Thyroid gland (tissue), 4 donors: ENCODE measurements around the gene OR6C70.

Experiments
- POLR2A ChIP-seq, 2 donors: fragments of 450-650 bp; IDR thresholded peaks; one replicate each; pipeline ENCODE4 v1.6.1; 2017; ENCODE audit warnings: antibody characterized with exemption in 2 of 2, mild to moderate bottlenecking in 2 of 2, moderate library complexity in 1 of 2
- TF ChIP-seq, protein P1 (sequence below), 6 experiments: fragments of 200-600 bp in 3 of 6; fragments of 450-650 bp in 3 of 6; sonication (generic) in 3 of 6; IDR thresholded peaks; one replicate each; pipeline ENCODE4 v1.5.1; 2016 to 2019; ENCODE audit warnings: antibody characterized with exemption in 6 of 6, mild to moderate bottlenecking in 2 of 6, inconsistent platforms in 1 of 6, moderate library complexity in 1 of 6

DNA sequence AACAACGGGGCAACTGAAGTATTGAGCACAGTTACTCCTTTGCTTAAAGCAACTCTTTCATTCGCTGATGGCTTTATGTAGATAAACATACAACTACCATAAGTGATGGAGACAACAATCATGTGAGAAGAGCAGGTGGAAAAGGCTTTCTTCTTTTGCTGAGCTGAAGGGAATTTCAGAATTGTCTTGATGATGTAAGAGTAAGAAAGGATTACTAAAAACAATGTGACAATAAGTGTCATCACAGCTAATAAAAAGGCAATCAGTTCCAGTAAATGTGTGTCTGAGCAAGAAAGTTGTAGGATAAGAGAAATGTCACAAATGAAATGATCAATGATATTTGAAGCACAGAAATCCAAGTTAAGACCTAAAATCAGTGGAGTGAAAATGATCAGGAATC, 647 bp downstream of the OR6C70 start:
- TF ChIP-seq, protein P1, sequence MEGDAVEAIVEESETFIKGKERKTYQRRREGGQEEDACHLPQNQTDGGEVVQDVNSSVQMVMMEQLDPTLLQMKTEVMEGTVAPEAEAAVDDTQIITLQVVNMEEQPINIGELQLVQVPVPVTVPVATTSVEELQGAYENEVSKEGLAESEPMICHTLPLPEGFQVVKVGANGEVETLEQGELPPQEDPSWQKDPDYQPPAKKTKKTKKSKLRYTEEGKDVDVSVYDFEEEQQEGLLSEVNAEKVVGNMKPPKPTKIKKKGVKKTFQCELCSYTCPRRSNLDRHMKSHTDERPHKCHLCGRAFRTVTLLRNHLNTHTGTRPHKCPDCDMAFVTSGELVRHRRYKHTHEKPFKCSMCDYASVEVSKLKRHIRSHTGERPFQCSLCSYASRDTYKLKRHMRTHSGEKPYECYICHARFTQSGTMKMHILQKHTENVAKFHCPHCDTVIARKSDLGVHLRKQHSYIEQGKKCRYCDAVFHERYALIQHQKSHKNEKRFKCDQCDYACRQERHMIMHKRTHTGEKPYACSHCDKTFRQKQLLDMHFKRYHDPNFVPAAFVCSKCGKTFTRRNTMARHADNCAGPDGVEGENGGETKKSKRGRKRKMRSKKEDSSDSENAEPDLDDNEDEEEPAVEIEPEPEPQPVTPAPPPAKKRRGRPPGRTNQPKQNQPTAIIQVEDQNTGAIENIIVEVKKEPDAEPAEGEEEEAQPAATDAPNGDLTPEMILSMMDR (IDR thresholded peaks at IDR 0.05), result no peak
- TF ChIP-seq POLR2A (IDR thresholded peaks at IDR 0.05), result no peak
